ENCODE data around the gene ADGRL1.
A peak's percentile ranks its signal among the peaks of the same experiment; 100 is the strongest.

The ADGRL1 gene

GRCh38 chr19:14150041-14150769 is 55.8 kb downstream of the ADGRL1 start:
- Histone ChIP-seq H3K9me3 (no peaks in the 10 kb centered on the region), H3K36me3 (peaks cover 2% of the 10 kb centered on the region), H3K4me1 (ENCODE audit: control insufficient read depth in 1 of 2, insufficient read depth in 1 of 2, low read depth in 1 of 2, low read length in 1 of 2) (peaks cover 16 to 23% of the 10 kb centered on the region in 2 experiments), H3K27me3 (no peaks in the 10 kb centered on the region), H3K4me3 (ENCODE audit: low read depth in 1 of 2, low read length in 1 of 2) (peak overlapping the region; percentile 8 to 15), H3K27ac (no peak overlapping the region)
- TF ChIP-seq CTCF (IDR thresholded peaks at IDR 0.05), result no peak

GRCh38 chr19:14149509-14149994 is 56.4 kb downstream of the ADGRL1 start:
- H3K27ac ChIP-seq, result peak overlapping the region; percentile 0
- H3K27me3 ChIP-seq, result no peaks in the 10 kb centered on the region
- no peaks in the 10 kb centered on the region for H3K9me3 ChIP-seq
- peaks cover 16 to 23% of the 10 kb centered on the region in 2 experiments for H3K4me1 ChIP-seq (ENCODE audit: control insufficient read depth in 1 of 2, insufficient read depth in 1 of 2, low read depth in 1 of 2, low read length in 1 of 2)
- peak overlapping the region; percentile 8 to 15 for H3K4me3 ChIP-seq (ENCODE audit: low read depth in 1 of 2, low read length in 1 of 2)
- H3K36me3 ChIP-seq, result no peaks in the 10 kb centered on the region
- TF ChIP-seq CTCF (IDR thresholded peaks at IDR 0.05), result no peak

GRCh38 chr19:14148751-14149410 is 57.1 kb downstream of the ADGRL1 start:
- no peaks in the 10 kb centered on the region for H3K36me3 ChIP-seq
- no peak overlapping the region for H3K4me3 ChIP-seq (ENCODE audit: low read depth in 1 of 2, low read length in 1 of 2)
- no peak for TF ChIP-seq CTCF (IDR thresholded peaks at IDR 0.05)
- H3K4me1 ChIP-seq (ENCODE audit: control insufficient read depth in 1 of 2, insufficient read depth in 1 of 2, low read depth in 1 of 2, low read length in 1 of 2), result peaks cover 16 to 23% of the 10 kb centered on the region in 2 experiments
- peak overlapping the region; percentile 0 for H3K27ac ChIP-seq
- H3K9me3 ChIP-seq, result no peaks in the 10 kb centered on the region
- no peaks in the 10 kb centered on the region for H3K27me3 ChIP-seq

GRCh38 chr19:14147797-14148605 is 58.0 kb downstream of the ADGRL1 start:
- Histone ChIP-seq H3K4me3 (ENCODE audit: low read depth in 1 of 2, low read length in 1 of 2) (no peak overlapping the region), H3K27ac (no peak overlapping the region)

More at GRCh38 chr19:14147797-14148605, 58.0 kb downstream of the ADGRL1 start:
- peak; percentile 30 for TF ChIP-seq CTCF (IDR thresholded peaks at IDR 0.05)
- Histone ChIP-seq H3K27me3 (no peaks in the 10 kb centered on the region), H3K9me3 (no peaks in the 10 kb centered on the region), H3K4me1 (ENCODE audit: control insufficient read depth in 1 of 2, insufficient read depth in 1 of 2, low read depth in 1 of 2, low read length in 1 of 2) (peaks cover 16 to 23% of the 10 kb centered on the region in 2 experiments), H3K36me3 (no peaks in the 10 kb centered on the region)

Data from neutrophil (primary cell).